IPS DF 4.7 (cell line): Measurements from ENCODE around the gene DTX3L.
"Not testable (repeated sequence)": the region's sequence is repeated elsewhere in the genome, so short reads cannot be mapped to it uniquely, and the experiment has no call there.

Source experiments
- DNase-seq: peaks from one replicate; pipeline ENCODE4 v3.0.0-alpha.2; 2013; ENCODE audit warnings: low spot score; ENCODE audit errors: extremely low read depth

The DTX3L gene

GRCh38 chr3:122562923-122563716 is 1.0 kb upstream of the DTX3L start:
- no peak for DNase-seq

GRCh38 chr3:122563717-122564025 is 467 bp upstream of the DTX3L start:
- DNase-seq = no peak

DNA sequence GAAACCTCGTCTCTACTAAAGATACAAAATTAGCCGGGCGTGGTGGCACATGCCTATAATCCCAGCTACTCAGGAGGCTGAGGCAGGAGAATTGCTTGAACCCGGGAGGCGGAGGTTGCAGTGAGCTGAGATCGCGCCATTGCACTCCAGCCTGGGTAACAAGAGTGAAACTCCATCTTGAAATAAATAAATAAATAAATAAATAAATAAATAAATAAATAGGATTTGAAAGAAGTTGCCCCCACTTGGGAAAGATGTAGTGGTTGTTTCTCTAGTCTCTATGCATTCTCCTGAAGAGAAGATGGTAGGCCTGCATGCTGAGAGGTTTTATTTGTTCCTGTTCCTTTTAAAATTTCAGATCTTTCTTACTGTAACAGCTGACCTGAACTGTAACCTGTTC is 4.0 kb downstream of the DTX3L start:
- not testable (repeated sequence) for DNase-seq

DNA sequence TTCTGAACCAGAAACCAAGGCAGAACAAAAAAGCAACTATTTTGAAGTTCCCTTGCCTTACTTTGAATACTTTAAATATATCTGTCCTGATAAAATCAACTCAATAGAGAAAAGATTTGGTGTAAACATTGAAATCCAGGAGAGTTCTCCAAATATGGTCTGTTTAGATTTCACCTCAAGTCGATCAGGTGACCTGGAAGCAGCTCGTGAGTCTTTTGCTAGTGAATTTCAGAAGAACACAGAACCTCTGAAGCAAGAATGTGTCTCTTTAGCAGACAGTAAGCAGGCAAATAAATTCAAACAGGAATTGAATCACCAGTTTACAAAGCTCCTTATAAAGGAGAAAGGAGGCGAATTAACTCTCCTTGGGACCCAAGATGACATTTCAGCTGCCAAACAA is 4.6 kb downstream of the DTX3L start:
- DNase-seq = no peak

- DNase-seq = no peak
Observed at GRCh38 chr3:122572940-122573412, 8.8 kb downstream of the DTX3L start.

GRCh38 chr3:122576174-122576940 is 12.2 kb downstream of the DTX3L start:
- DNase-seq = no peak

DNA sequence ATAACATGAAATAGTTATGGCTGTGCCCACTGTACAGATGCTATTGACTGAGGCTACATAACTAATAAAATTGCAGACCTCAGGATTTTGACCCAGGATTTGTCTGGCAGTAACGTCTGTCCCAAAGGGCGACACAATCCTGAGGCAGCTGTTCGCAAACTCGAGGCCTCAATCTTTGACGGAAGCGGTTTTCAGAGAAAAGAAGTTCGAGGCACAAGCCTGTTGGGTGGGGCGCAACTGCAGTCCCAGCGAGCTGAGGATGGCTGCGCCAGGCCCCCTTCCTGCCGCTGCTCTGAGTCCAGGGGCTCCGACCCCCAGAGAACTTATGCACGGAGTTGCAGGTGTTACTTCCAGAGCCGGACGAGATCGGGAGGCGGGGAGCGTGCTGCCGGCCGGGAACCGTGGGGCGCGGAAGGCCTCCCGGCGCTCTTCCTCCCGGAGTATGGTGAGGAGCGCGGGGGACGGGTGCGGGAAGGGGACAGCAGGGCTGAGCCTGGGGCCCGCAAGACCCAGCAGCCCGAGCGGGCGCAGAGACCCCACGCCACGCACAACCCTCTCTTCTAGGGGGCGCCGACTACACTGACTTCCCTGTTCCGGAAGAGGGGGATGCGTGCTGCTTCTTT is 13.4 kb downstream of the DTX3L start, which contains the start of gene PARP15:
Gene PARP15, plus strand, starts transcription at position 242 of the 623 bp plus-strand sequence. Its CDS starts 18 bp downstream, at position 260.
- no peak for DNase-seq

- no peak for DNase-seq
Observed at GRCh38 chr3:122578069-122578740, 14.1 kb downstream of the DTX3L start.

GRCh38 chr3:122580470-122580869 is 16.3 kb downstream of the DTX3L start:
- no peak for DNase-seq

GRCh38 chr3:122581622-122582021 is 17.5 kb downstream of the DTX3L start:
- DNase-seq = no peak

DNA sequence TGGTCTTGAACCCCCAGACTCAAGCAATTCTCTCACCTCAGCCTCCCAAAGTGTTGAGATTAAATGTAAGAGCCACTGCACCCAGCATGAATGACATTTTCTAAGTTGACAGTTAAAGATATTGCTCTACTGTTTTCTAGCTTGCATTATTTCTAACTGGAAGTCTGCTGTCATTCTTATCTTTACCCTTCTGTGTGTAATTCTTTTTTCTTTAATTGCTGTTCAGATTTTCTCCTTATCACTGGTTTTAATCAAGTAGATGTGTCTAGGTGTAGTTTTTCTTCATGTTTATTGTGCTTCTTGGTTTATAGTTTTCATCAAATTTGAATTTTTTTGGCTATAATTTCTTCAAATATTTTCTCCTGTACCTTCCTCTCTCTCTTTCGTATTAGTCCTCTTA is 18.3 kb downstream of the DTX3L start:
- DNase-seq = no peak

DNA sequence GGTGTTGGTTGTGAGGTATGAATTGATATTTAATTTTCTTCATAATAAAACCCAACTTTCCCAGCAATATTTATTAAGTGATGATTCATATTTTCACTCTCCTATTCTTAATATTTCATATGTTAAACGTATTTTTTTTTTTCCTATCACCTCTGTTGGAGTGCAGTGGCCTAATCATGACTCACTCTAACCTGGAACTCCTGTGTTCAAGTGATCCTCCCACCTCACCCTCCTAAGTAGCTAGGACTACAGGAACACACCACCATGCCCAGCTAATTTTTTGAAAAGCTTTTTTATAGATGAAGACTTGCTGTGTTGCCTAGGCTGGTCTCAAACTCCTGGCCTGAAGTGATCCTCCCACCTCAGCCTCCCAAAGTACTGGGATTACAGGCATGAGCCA is 22.0 kb downstream of the DTX3L start:
- DNase-seq = no peak

DNA sequence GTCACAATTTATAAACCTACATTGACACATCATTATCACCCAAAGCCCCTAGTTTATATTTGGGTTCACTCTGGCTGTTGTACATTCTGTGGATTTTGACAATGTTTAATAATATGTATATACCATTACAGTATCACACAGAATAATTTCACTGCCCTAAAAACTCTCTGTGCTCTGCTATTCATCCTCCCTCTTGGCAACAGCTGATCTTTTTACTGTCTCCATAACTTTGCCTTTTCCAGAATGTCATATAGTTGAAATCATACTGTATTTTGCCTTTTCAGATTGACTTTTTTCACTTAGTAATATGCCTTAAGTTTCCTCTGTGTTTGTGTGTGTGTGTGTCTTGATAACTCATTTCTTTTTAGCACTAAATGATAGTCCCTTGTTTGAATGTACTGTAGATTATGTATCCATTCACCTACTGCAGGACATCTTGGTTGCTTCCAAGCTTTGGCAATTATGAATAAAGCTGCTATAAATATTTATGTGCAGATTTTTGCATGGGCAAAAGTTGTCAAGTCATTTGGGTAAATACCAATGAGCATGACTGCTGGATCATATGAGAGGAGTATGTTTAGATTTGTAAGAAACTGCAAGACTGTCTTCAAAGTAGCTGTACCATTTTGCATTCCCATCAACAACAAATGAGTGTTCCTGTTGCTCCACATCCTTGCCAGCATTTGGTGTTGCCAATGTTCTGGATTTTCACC is 22.8 kb downstream of the DTX3L start:
- no peak for DNase-seq

GRCh38 chr3:122587572-122587971 is 23.4 kb downstream of the DTX3L start:
- DNase-seq = no peak

DNA sequence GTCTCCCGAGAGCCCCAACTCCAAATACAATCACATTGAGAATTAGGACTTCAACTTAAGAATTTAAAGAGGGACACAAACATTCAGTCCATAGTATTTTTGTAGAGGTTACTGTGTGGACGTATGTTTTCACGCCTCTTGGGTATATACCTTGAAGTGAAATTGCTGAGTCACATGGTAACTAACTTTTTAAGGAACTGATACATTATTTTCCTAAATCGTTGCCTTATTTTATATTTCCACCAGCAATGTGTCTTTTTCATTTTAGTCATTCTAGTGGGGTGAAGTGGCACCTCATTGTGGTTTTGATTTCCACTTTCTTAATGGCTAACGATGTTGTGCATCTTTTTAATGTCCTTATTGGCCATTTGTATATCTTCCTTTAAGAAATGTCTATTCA is 25.2 kb downstream of the DTX3L start:
- no peak for DNase-seq

- DNase-seq = no peak
Observed at GRCh38 chr3:122590610-122591009, 26.5 kb downstream of the DTX3L start.

- no peak for DNase-seq
Observed at GRCh38 chr3:122594025-122594424, 29.9 kb downstream of the DTX3L start.

DNA sequence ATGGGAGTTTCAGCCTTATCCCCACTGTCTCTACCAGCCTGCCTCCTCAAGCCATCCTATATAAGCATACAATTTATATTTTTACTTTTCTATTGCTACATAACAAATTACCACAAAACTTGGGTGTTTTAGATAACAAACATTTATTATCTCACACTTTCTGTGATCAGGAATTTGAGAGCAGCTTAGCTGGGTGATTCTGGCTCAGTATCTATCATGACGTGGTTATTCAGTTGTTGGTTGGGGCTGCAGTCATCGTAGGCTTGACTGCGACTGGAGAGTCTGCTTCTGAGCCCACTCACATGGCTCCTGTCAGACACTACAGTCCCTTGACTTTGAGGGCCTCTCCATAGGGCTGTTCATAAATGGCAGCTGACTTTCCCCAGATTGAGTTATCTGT is 34.0 kb downstream of the DTX3L start:
- DNase-seq = no peak

GRCh38 chr3:122598556-122598955 is 34.4 kb downstream of the DTX3L start:
- DNase-seq = no peak

- DNase-seq = no peak
Observed at GRCh38 chr3:122602011-122602710, 38.0 kb downstream of the DTX3L start.
